Bone marrow (tissue), 2 donors: Measurements from ENCODE around the gene PROX1.

Experiments used
- DNase-seq, 2 donors: peaks; one replicate each; lab custom pipeline; 2025; lab: John Stamatoyannopoulos, UW

The PROX1 gene, protein sequence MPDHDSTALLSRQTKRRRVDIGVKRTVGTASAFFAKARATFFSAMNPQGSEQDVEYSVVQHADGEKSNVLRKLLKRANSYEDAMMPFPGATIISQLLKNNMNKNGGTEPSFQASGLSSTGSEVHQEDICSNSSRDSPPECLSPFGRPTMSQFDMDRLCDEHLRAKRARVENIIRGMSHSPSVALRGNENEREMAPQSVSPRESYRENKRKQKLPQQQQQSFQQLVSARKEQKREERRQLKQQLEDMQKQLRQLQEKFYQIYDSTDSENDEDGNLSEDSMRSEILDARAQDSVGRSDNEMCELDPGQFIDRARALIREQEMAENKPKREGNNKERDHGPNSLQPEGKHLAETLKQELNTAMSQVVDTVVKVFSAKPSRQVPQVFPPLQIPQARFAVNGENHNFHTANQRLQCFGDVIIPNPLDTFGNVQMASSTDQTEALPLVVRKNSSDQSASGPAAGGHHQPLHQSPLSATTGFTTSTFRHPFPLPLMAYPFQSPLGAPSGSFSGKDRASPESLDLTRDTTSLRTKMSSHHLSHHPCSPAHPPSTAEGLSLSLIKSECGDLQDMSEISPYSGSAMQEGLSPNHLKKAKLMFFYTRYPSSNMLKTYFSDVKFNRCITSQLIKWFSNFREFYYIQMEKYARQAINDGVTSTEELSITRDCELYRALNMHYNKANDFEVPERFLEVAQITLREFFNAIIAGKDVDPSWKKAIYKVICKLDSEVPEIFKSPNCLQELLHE

DNA sequence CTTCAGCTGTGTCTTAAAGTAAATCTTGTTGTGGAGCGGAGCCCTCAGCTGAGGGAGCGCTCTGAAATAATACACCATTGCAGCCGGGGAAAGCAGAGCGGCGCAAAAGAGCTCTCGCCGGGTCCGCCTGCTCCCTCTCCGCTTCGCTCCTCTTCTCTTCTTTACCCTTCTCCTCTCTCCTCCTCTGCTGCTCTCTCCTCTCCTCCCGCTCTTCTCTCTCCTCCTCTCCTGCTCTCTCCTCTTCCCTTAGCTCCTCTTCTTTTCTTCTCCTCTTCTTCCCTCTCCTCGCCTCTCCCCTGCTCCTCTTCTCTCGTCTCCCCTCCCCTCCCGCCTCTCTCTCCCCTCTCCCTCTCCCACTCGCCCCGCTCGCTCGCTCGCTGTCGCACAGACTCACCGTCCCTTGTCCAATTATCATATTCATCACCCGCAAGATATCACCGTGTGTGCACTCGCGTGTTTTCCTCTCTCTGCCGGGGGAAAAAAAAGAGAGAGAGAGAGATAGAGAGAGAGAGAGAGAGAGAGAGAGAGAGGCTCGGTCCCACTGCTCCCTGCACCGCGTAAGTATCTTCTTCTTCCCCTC is at the start of gene PROX1:
PROX1 (plus strand) TSS at position 47 of the 580 bp plus-strand sequence. CDS start 8,563 bp downstream, outside the sequence.
- no peak for DNase-seq

DNA sequence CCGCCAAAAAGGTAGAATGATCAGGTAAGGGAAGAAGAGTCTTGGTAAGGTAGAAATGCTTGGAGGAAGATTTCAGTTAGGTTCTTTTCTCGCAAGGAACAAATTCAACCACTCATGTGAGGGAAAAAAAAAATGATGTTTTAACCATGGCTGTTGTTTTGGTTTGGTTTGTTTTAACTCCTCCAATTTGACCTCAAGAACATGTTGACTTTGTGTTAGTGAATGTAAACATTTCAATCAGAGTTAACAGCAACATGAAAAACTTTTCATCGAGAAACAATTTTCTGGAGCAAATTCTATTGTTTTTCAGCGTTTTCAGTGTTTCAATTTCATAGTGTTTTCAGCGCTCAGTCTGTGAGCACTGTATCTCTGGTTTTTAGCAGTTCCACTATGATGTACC is 49.0 kb upstream of the PROX1 start:
- no peak for DNase-seq

DNA sequence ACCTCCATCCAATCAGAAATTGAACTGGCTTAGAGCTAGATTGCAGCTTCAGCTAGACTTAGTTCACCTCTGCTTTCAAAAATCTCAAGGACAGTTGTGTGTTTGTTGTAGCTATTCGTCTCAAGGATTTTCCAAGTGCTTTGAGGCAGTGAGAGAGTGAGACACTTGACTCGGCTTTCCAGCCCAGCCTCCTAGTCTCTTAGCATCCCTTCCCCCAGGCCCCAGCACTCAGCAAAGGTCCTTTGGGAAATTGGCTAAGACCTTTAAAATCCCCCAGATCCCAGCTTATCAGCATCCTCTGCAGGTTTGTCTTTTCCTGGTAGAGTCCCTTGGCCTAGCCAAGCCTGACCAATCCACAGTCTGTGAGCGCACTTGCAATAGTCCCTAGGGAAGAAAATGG is 47.9 kb upstream of the PROX1 start:
- no peak for DNase-seq

DNA sequence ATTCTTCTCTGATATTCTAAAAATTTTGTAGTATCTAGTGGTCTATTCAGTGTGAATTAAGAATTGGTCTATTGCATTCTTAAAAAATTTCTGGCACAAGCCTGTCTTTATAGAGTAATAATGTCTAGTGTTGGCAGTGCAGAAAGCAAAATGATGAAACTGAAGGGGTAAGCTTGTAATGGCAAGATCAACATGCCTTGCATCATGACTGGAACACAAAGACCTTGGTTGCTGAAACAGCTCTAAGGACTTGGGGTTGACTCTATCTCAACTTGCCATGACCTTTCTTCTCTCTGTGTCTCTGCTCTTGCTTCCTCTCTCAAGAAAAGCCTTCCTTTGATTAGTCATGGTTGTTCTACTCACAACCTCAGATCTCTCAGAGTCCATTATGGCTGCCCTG is 46.8 kb upstream of the PROX1 start:
- DNase-seq: no peak

DNA sequence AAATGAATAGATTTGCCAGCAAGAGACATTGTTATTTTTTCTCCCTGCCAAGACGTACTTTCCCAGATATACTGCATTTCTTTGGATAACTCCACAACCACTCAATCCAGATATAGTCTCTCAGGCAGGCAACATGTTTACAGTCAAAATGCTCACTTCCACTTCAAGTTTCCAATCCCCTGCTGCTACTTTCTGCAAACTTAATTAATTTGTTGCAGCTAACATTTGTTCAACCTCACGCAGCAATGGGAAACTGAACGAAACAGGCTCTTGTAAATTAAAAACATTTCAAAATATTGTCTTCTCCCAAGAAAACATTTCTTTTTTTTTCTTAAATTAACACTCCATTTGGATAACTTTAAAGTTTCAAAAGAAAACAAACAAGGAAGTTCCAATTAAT is 45.7 kb upstream of the PROX1 start:
- DNase-seq: no peak

DNA sequence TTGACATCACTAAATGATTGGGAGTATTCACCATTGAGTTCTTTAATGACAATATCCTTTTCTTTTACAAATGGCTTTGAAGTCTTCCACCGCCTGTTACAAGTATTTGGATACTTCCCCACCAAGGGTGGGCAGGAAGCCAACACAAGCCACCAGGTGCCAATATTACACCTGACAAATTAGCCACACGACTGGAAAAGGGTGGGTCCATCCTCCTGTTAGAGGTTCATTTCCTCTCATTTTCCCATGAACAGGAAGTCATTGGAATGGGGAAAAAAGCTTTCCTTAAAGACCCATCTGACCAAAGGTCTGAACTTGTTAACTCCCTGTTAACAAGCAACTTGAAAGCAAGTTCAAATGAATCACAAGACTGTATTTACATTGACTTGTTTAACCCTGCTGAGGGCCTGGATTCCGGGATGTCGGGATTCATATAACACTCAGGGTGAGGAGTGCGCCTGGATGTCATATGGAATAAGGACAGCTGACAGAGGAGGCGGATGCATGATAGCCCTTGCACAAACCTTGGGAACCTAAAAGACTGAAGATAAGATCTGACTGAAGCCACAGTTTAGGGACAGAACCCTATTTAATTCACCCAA is 40.5 kb upstream of the PROX1 start:
- no peak for DNase-seq

DNA sequence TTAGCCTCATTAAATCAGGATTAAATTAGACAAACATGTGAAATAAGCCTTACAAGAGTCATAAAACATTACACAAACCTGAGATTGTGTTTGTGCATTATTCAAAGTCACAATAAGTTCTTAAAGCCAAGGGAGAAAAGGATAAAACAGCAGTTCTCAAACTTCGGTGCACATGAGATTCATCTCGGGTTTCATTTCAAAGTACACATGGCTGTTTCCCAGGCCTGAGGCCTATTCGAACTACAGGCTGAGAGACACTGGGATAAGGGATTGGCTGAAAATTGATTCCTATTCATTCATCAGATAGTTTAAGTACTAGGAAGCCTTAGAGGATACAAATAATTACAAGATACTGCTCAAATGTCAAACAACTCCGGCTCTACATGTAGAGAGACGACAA is 35.9 kb upstream of the PROX1 start:
- no peak for DNase-seq

DNA sequence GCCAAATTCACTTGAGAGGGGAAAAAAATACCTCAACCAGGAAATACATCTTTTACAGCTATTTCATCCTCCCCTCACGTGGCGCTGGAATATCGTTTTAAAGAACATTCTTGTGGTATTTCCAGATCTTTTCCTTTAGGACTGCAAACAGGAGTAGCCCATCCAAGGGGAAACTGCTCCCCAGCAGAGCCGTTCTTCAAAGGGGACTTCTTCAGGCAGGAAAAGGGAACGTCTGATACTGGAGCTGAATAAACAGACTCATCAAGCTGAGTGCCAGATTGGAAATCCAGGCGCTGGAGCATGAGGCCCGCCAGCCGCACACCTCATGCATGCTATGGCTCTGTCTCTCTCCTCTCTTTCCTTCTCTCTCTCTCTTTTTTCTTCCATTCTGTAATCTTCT is 34.0 kb upstream of the PROX1 start:
- DNase-seq: no peak

DNA sequence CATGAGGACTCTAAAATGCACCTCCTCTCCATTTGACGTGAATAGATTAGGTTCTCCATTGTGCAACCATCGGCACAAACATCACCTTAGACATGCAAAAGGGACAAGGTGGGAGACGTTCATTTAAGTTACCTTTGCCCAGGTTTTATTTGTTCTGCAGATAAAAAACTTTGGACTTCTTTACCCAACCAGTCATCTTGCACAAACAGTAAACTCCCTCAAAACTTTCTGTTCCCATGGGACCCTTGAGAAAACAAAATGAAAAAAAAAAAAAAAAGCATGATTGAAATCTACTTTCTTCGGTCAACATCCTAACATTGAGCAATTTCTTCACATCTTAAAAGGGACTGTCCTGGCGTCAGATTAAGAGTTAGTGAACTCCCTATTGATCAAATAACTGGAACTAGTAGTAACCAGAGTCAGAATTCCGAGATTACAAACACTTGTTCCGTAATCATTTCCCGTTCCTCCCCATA is 31.4 kb upstream of the PROX1 start:
- DNase-seq: no peak

DNA sequence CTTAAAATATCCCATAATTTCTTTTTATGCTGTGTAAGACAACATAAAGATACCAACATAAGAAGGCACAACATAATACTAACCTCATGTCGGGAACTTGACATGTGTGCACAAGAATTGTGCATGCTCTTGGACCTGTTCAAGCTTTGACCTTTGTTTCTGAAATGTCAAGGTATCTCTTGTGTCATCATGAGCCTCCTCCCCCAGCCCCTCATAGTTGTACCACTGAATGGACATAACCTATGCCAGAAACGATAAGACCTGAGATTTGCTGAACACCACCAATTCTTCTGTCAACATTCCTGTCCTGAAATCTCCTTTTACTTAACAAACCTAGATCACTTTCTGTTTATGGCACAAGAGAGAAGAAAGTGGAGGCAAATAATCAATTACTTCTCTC is 29.4 kb upstream of the PROX1 start:
- DNase-seq: no peak

DNA sequence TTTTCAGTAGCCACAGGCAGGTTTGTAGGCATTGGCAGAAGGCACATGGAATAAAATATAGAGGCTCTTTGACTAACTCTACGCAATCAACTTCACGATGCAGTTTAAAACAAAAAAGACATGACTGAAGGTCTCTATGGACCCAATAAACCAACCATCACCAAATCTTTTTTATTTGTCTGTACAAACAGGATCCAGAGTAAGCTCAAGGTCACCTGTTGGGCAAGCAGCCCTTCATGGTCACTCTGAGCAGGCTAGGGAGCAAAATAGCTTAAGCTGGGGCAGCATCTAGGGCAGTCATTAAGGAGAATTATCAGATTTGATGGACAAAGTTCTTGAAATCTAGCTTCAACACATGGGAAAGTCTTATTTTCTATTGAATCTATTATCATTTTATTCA is 26.8 kb upstream of the PROX1 start:
- DNase-seq: no peak

DNA sequence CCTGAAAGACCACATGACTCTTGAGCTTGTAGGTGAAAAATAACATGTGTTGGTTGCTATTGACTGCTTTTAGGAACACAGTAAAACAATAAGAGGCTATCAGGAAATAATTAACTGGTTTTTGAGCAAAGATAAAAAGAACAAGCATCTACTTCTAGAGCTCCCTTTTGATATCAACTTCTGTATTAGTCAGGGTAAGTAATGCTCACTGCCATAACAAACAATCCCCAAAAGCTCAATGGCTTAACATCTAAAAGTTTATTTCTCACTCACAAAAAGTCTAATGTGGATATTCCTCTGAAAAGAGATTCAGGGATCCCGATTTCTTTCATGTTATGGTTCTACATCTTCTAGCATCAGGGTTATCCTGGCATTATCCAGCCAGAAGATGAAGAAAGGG is 25.3 kb upstream of the PROX1 start:
- no peak for DNase-seq

DNA sequence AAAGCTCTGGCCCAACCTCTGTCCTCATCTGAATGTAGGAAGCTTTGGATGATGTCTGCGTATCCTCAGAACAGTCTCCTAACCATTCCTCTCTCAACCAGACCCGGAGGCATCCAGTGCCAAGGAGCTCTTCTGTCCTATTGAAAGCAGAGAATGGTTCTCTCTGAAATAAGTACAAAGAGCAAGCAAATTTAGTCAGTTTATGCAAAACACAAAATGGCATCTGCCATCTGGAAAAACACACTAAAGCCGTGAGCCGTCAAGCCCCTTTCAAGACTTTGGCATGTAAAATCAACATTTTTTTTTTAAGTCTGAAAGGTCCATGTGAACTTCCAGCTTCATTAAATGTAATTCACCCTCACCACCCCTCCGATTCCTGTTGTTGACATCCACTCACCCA is 21.7 kb upstream of the PROX1 start:
- no peak for DNase-seq

DNA sequence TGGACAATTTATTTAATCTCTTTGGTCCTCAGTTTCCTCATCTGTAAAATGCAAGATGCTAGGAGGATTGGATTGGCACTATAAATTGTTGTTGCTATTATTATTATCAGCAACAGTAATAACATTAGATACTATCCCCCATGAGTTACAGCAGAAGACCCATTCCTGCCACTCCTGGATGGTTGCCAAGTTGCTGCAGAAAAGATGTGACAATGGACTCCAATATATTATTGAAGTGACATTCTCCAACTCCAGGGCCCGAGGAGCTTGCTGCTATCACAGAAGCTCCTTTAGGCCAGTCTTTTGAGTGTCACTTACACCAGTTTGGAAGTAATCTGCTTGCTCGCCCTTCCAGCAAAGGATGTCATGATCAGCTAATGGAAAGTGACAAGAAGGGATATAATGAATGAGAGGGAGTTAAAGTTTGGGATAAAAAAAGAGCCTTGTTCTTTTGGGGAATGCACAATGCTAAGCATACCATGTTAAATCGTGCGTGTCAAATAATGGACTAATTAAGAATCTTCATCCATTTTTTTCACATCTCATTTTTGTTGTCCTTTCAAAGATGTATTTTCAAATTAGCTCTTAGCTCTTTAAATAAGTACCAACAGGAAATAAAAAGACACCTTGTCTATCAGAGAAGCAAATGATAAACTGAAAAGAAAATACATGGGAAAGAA is 19.5 kb upstream of the PROX1 start:
- no peak for DNase-seq

DNA sequence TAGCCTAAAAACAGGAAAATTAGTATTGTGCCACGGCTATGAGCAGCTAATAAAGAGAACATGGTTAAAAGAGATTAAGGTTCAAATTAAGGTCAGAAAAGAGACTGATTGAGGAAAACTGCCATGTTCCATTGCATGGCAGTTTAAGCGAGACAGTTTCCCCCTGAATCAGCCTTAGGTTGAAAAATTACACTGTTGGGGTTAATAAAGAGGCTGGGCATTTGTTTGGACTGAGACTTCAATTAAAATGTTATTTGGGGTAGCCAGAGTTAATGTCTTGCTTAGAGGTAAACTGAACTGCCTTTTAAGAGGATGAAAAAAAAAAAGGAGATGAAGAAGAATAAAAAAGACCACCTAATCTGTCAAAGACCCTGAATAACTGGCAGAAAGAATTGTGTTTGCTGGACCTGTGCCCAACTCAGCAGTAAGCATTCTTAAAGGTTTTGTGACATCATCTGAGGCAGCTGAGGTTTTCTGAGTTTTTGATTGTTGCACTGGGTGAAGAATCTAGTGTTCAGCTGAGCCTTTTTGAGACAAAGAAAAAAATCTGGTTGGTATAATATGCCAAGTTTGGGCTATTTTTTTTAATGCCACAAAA is 17.7 kb upstream of the PROX1 start:
- DNase-seq: no peak

DNA sequence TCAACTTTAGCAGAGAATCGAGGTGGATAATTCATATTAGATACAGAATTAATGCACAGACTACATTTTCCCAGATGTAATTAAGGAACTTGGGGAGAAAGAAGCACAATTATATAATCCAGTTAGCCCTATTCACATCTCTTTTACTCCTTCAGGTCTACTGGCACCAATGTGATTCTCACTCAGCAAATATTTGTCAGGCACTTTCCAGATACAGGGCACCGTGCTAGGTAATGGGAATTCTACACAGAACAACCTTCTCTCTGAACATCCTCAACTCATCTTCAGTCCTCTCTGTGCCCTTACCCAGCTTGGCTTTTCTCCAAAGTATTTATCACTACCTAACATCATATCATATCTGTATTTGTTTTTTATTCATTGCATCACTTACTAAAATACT is 15.6 kb upstream of the PROX1 start:
- DNase-seq: no peak

DNA sequence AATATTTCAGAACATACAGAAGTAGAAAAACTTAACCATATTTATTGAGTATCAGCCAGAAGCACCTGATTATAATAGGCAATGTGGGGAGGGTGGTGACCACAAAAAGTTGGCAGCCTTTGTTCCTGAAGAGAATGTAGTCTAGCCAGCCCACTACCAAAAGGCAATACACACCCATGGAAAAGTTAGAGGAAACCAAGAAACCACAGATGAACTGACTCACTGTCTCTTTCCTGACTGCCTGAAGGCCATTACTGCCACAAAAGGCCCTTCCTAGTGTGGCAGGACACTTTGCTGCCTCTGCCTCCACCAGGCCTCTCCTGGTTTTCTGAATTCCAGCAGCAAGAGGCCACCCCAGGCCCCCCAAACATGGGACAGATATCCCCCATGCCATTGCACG is 14.6 kb upstream of the PROX1 start:
- no peak for DNase-seq

DNA sequence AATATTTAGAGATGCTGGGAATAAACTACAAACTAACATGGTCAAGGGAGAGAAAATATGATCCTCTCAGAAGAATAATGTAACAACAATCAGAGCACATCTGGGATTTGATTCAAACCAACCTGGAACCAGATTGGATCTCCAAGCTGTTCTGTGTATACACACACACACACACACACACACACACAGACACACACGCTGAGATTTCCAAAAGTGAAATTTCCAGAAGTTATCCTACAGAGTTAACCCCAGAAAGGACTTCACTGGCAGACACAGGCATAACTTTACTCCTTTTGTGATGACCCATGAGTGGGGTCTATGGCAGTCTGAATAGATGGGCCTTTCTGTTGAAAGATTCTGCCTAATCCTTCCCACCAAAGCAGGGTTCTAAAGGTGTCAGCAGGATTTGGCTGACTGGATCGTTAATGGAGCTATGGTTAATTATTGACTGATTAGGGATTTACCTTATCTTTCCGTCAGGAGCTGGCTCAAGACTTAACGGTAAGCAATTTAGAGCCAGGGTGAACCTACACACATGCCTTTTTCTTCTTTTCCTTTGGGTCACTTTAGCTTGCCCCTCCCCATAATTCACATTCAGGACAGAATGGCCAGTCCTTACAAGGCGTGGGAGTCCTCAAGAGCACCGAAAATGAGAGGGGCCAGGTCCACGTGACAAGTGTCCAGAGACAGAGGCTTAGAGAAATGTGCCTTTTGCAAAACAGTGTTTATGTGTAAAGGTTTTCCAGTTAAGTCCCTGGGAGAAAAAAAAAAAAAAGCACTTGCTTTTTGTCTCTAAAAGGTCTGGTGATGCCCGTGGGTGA is 10.9 kb upstream of the PROX1 start:
- DNase-seq: no peak

DNA sequence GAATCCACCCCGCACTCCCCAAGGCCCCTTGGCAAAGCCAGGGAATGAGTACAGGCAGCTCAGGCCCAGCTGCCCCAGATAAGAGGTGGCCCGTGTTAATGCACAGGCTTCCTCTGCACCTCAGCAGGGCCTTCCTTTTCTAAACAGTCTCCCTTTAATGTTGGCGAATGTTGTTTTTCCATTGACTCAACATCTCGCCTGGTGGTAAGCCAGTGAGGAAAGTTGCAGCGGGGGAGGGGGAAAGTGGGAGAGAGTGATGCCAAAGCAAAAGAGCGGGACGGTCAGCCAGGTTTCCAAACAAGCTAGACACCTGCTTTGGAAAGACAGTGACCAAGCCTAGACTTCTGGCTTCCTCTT is 10.3 kb upstream of the PROX1 start:
- DNase-seq: no peak

DNA sequence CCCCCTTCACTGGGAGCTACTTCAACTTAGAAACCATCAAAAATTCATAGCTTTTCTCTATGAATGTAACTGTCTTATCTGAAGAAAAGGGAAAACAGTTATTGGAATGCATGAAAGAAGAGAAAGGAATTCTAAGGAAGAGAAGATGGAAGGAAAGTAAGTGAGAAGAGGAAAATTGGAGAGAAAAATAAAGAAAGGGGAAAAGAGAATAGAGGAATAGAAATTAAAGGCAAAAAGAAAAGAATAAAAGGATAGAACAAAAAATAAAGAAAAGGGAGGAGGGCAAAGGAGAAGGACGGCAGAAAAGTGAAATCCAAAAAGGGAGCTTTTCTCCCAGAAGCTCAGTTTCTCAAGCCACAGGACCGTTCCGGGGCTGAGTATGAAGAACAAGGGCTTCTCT is 9.9 kb upstream of the PROX1 start:
- no peak for DNase-seq
